ENCODE results near the gene ISOC2.

ISOC2 gene

GRCh38 chr19:55494172-55494761 is 32.8 kb upstream of the ISOC2 start:
- no peaks in the 10 kb centered on the region for H3K4me1 Mint-ChIP-seq
- H3K27me3 Mint-ChIP-seq: peaks cover 67% of the 10 kb centered on the region
- DNase-seq: no peak
- CTCF ChIA-PET: interaction anchor here (1.8 kb wide), 1 partner anchor 10 kb away, joined by 11 read pairs; no protein-coding TSS in a partner anchor
- no peaks in the 10 kb centered on the region for H3K36me3 Mint-ChIP-seq
- no peak overlapping the region for H3K4me3 Mint-ChIP-seq
- no peaks in the 10 kb centered on the region for H3K9me3 Mint-ChIP-seq
- no peak overlapping the region for H3K27ac Mint-ChIP-seq

- Mint-ChIP-seq H3K9me3 (no peaks in the 10 kb centered on the region), H3K4me3 (no peak overlapping the region), H3K27me3 (peaks cover 71% of the 10 kb centered on the region), H3K27ac (no peak overlapping the region), H3K4me1 (no peaks in the 10 kb centered on the region), H3K36me3 (no peaks in the 10 kb centered on the region)
- CTCF ChIA-PET: no interaction called here
- no peak for DNase-seq
Measured at GRCh38 chr19:55493645-55494171, 32.3 kb upstream of the ISOC2 start.

- Mint-ChIP-seq H3K9me3 (no peaks in the 10 kb centered on the region), H3K36me3 (no peaks in the 10 kb centered on the region), H3K4me1 (no peaks in the 10 kb centered on the region), H3K27me3 (peaks cover 75% of the 10 kb centered on the region), H3K4me3 (no peak overlapping the region), H3K27ac (no peak overlapping the region)
- CTCF ChIA-PET: interaction anchor here (3.2 kb wide), 1 partner anchor 11 kb away, joined by 12 read pairs; no protein-coding TSS in a partner anchor
- DNase-seq: no peak
Measured at GRCh38 chr19:55493052-55493644, 31.7 kb upstream of the ISOC2 start.

- CTCF ChIA-PET: interaction anchor here (0.9 to 3.2 kb wide), 2 partner anchors 12 to 31 kb away, joined by 3 to 12 read pairs; no protein-coding TSS in a partner anchor
- DNase-seq: no peak
- H3K4me3 Mint-ChIP-seq: no peak overlapping the region
- peaks cover 75% of the 10 kb centered on the region for H3K27me3 Mint-ChIP-seq
- H3K36me3 Mint-ChIP-seq: no peaks in the 10 kb centered on the region
- H3K4me1 Mint-ChIP-seq: no peaks in the 10 kb centered on the region
- H3K9me3 Mint-ChIP-seq: no peaks in the 10 kb centered on the region
- H3K27ac Mint-ChIP-seq: no peak overlapping the region
Measured at GRCh38 chr19:55492362-55492944, 31.0 kb upstream of the ISOC2 start.

GRCh38 chr19:55491546-55492360 is 30.3 kb upstream of the ISOC2 start:
- no peaks in the 10 kb centered on the region for H3K9me3 Mint-ChIP-seq
- CTCF ChIA-PET: interaction anchor here (0.9 to 3.2 kb wide), 2 partner anchors 12 to 30 kb away, joined by 3 to 12 read pairs; no protein-coding TSS in a partner anchor
- H3K27ac Mint-ChIP-seq: no peak overlapping the region

GRCh38 chr19:55490478-55491432 is 29.3 kb upstream of the ISOC2 start:
- no peaks in the 10 kb centered on the region for H3K36me3 Mint-ChIP-seq
- no peak overlapping the region for H3K27ac Mint-ChIP-seq
- no peak overlapping the region for H3K4me3 Mint-ChIP-seq
- no peak for DNase-seq
- H3K9me3 Mint-ChIP-seq: no peaks in the 10 kb centered on the region
- H3K27me3 Mint-ChIP-seq: peaks cover 72% of the 10 kb centered on the region
- peaks cover 4% of the 10 kb centered on the region for H3K4me1 Mint-ChIP-seq
- CTCF ChIA-PET: interaction anchor here (3.2 kb wide), 1 partner anchor 13 kb away, joined by 12 read pairs; no protein-coding TSS in a partner anchor

More at GRCh38 chr19:55491546-55492360, 30.3 kb upstream of the ISOC2 start:
- Mint-ChIP-seq H3K27me3 (peaks cover 79% of the 10 kb centered on the region), H3K4me3 (no peak overlapping the region), H3K36me3 (no peaks in the 10 kb centered on the region), H3K4me1 (no peaks in the 10 kb centered on the region)
- no peak for DNase-seq

- no peaks in the 10 kb centered on the region for H3K36me3 Mint-ChIP-seq
- peaks cover 71% of the 10 kb centered on the region for H3K27me3 Mint-ChIP-seq
- H3K9me3 Mint-ChIP-seq: no peaks in the 10 kb centered on the region
- H3K4me1 Mint-ChIP-seq: peaks cover 5% of the 10 kb centered on the region
- no peak for DNase-seq
- CTCF ChIA-PET: interaction anchor here (0.9 to 3.2 kb wide), 2 partner anchors 14 kb away, joined by 5 to 12 read pairs; no protein-coding TSS in a partner anchor
- no peak overlapping the region for H3K27ac Mint-ChIP-seq
- no peak overlapping the region for H3K4me3 Mint-ChIP-seq
Measured at GRCh38 chr19:55489711-55490477, 28.5 kb upstream of the ISOC2 start.

- Mint-ChIP-seq H3K9me3 (no peaks in the 10 kb centered on the region), H3K4me3 (no peak overlapping the region), H3K4me1 (peaks cover 8% of the 10 kb centered on the region), H3K27ac (no peak overlapping the region), H3K36me3 (no peaks in the 10 kb centered on the region), H3K27me3 (peaks cover 64% of the 10 kb centered on the region)
- no peak for DNase-seq
- CTCF ChIA-PET: interaction anchor here (0.9 kb wide), 1 partner anchor 15 kb away, joined by 5 read pairs; no protein-coding TSS in a partner anchor
Measured at GRCh38 chr19:55488986-55489710, 27.7 kb upstream of the ISOC2 start.

GRCh38 chr19:55487924-55488687 is 26.7 kb upstream of the ISOC2 start, which contains the start of gene SSC5D:
Gene SSC5D (plus strand): TSS chr19:55488436. CDS start chr19:55488590, 154 bp downstream.
- Mint-ChIP-seq H3K9me3 (no peaks in the 10 kb centered on the region), H3K4me3 (no peak within 1 kb of the TSS), H3K36me3 (no peaks in the 10 kb centered on the region), H3K27me3 (peaks cover 58% of the 10 kb centered on the region), H3K27ac (peak within 1 kb of the TSS; percentile 71), H3K4me1 (peaks cover 9% of the 10 kb centered on the region)
- no peak for DNase-seq
- CTCF ChIA-PET: interaction anchor here (1.4 kb wide), 1 partner anchor 20 kb away, joined by 5 read pairs; no protein-coding TSS in a partner anchor

- Mint-ChIP-seq H3K27ac (peak overlapping the region; percentile 71), H3K4me1 (peaks cover 9% of the 10 kb centered on the region), H3K9me3 (no peaks in the 10 kb centered on the region), H3K4me3 (peak overlapping the region; percentile 12), H3K27me3 (peaks cover 51% of the 10 kb centered on the region), H3K36me3 (no peaks in the 10 kb centered on the region)
- CTCF ChIA-PET: interaction anchor here (1.4 to 4.1 kb wide), 2 partner anchors 17 to 20 kb away, joined by 5 to 23 read pairs; no protein-coding TSS in a partner anchor
- no peak for DNase-seq
Measured at GRCh38 chr19:55486971-55487923, 25.8 kb upstream of the ISOC2 start.
